ENCODE measurements around the gene C1orf116. TPM values are rescaled to one million over a fixed set of nuclear protein-coding genes. Genes with fewer than 3 reads are reported as not detected.
A peak's percentile ranks its signal among the peaks of the same experiment; 100 is the strongest.

C1orf116 gene
- total and polyA plus RNA-seq, 5 experiments from 2014 or later = 0.14 to 0.16 TPM; not detected in 3

- DNase-seq (no peak), ATAC-seq (no peak)
- Mint-ChIP-seq H3K9me3 (no peaks in the 10 kb centered on the region), H3K27ac (no peak overlapping the region), H3K4me3 (no peak overlapping the region), H3K4me1 (peaks cover 9 to 36% (median 30%) of the 10 kb centered on the region in 4 donors), H3K36me3 (peaks cover 0 to 13% (median 0%) of the 10 kb centered on the region in 3 donors), H3K27me3 (no peaks in the 10 kb centered on the region)
- POLR2A ChIA-PET = no interaction called here
These were observed 24.1 kb upstream of the C1orf116 start for GRCh38 chr1:207056673-207057072.

- H3K9me3 Mint-ChIP-seq = no peaks in the 10 kb centered on the region
- H3K27ac Mint-ChIP-seq = peak overlapping the region in 4 of 10 donors; percentile 35 to 86 (median 77)
These were observed 22.9 kb upstream of the C1orf116 start for GRCh38 chr1:207055386-207056001.

GRCh38 chr1:207054491-207054890 lies 21.9 kb upstream of the C1orf116 start:
- no peaks in the 10 kb centered on the region for H3K9me3 Mint-ChIP-seq
- H3K36me3 Mint-ChIP-seq = peaks cover 0 to 6% (median 0%) of the 10 kb centered on the region in 3 donors
- peak overlapping the region in 9 of 10 donors; percentile 29 to 100 (median 84) for H3K27ac Mint-ChIP-seq
- DNase-seq (no peak), ATAC-seq (no peak)
- POLR2A ChIA-PET = interaction anchor here (1.6 to 1.9 kb wide), 2 partner anchors 17 to 267 kb away, joined by 4 to 5 read pairs; partner anchors contain the start of gene CD55
- peaks cover 20 to 53% (median 44%) of the 10 kb centered on the region in 4 donors for H3K4me1 Mint-ChIP-seq
- H3K4me3 Mint-ChIP-seq = peak overlapping the region in 8 of 10 donors; percentile 81 to 100 (median 98)
- H3K27me3 Mint-ChIP-seq = no peaks in the 10 kb centered on the region

More at GRCh38 chr1:207055386-207056001, 22.9 kb upstream of the C1orf116 start:
- POLR2A ChIA-PET = interaction anchor here (1.6 to 1.9 kb wide), 2 partner anchors 16 to 266 kb away, joined by 4 to 5 read pairs; partner anchors contain the start of gene CD55
- no peak for ATAC-seq
- Mint-ChIP-seq H3K36me3 (peaks cover 0 to 5% (median 0%) of the 10 kb centered on the region in 3 donors), H3K4me1 (peaks cover 14 to 45% (median 38%) of the 10 kb centered on the region in 4 donors), H3K27me3 (no peaks in the 10 kb centered on the region), H3K4me3 (peak overlapping the region in 1 of 10 donors; percentile 99)
- no peak for DNase-seq

GRCh38 chr1:207052911-207053769 lies 20.6 kb upstream of the C1orf116 start, which contains the start of gene PFKFB2:
PFKFB2 (plus strand) TSS chr1:207053275; CDS start chr1:207054718, 1,443 bp downstream.
- H3K9me3 Mint-ChIP-seq = no peaks in the 10 kb centered on the region
- peak within 1 kb of the TSS; percentile 91 to 100 (median 98) for H3K4me3 Mint-ChIP-seq
- ATAC-seq (peak; percentile 88 to 90), DNase-seq (peak; percentile 90 to 97 (median 94))
- POLR2A ChIA-PET = interaction anchor here (0.7 to 1.9 kb wide), 10 partner anchors 11 to 443 kb away, joined by 3 to 14 read pairs (median 4); partner anchors contain the start of genes CD55, CR1 and FCMR
- H3K36me3 Mint-ChIP-seq = peaks cover 0 to 18% (median 0%) of the 10 kb centered on the region in 3 donors
- H3K27me3 Mint-ChIP-seq = no peaks in the 10 kb centered on the region
- H3K4me1 Mint-ChIP-seq = peaks cover 20 to 58% (median 51%) of the 10 kb centered on the region in 4 donors
- peak within 1 kb of the TSS; percentile 86 to 100 (median 98) for H3K27ac Mint-ChIP-seq

GRCh38 chr1:207051191-207051943 lies 18.8 kb upstream of the C1orf116 start, which contains the start of gene YOD1:
YOD1 (minus strand) TSS chr1:207051208; CDS start chr1:207051030, 178 bp downstream.
- ATAC-seq (no peak), DNase-seq (no peak)
- Mint-ChIP-seq H3K27ac (peak within 1 kb of the TSS; percentile 86 to 99 (median 98)), H3K27me3 (no peaks in the 10 kb centered on the region), H3K4me1 (peaks cover 20 to 76% (median 59%) of the 10 kb centered on the region in 4 donors), H3K9me3 (no peaks in the 10 kb centered on the region), H3K4me3 (peak within 1 kb of the TSS; percentile 91 to 100 (median 98)), H3K36me3 (peaks cover 0 to 33% (median 8%) of the 10 kb centered on the region in 3 donors)
- POLR2A ChIA-PET = interaction anchor here (1.9 kb wide), 1 partner anchor 19 kb away, joined by 5 read pairs; no protein-coding TSS in a partner anchor

GRCh38 chr1:207050480-207051190 lies 18.1 kb upstream of the C1orf116 start:
- POLR2A ChIA-PET = interaction anchor here (1.5 to 1.9 kb wide), 2 partner anchors 20 to 271 kb away, joined by 4 to 5 read pairs; partner anchors contain the start of gene CD55
- ATAC-seq = peak; percentile 48 to 53
- H3K4me3 Mint-ChIP-seq = peak overlapping the region; percentile 91 to 100 (median 97)

GRCh38 chr1:207049974-207050391 lies 17.4 kb upstream of the C1orf116 start:
- Mint-ChIP-seq H3K27me3 (no peaks in the 10 kb centered on the region), H3K36me3 (peaks cover 0 to 45% (median 14%) of the 10 kb centered on the region in 3 donors), H3K4me3 (peak overlapping the region; percentile 91 to 100 (median 97)), H3K4me1 (peaks cover 25 to 86% (median 68%) of the 10 kb centered on the region in 4 donors), H3K27ac (peak overlapping the region; percentile 86 to 99 (median 98)), H3K9me3 (no peaks in the 10 kb centered on the region)
- DNase-seq = peak in 9 of 10 donors; percentile 31 to 75 (median 53)
- ATAC-seq = peak; percentile 32 to 34
- POLR2A ChIA-PET = interaction anchor here (1.5 to 1.9 kb wide), 2 partner anchors 21 to 272 kb away, joined by 4 to 5 read pairs; partner anchors contain the start of gene CD55

More at GRCh38 chr1:207050480-207051190, 18.1 kb upstream of the C1orf116 start:
- DNase-seq = peak; percentile 78 to 95 (median 89)
- peaks cover 23 to 83% (median 65%) of the 10 kb centered on the region in 4 donors for H3K4me1 Mint-ChIP-seq
- H3K9me3 Mint-ChIP-seq = no peaks in the 10 kb centered on the region
- H3K36me3 Mint-ChIP-seq = peaks cover 0 to 40% (median 11%) of the 10 kb centered on the region in 3 donors
- H3K27me3 Mint-ChIP-seq = no peaks in the 10 kb centered on the region
- peak overlapping the region; percentile 86 to 99 (median 98) for H3K27ac Mint-ChIP-seq

GRCh38 chr1:207049514-207049913 lies 17.0 kb upstream of the C1orf116 start:
- H3K27me3 Mint-ChIP-seq = no peaks in the 10 kb centered on the region
- H3K4me3 Mint-ChIP-seq = peak overlapping the region; percentile 91 to 100 (median 97)
- H3K9me3 Mint-ChIP-seq = no peaks in the 10 kb centered on the region
- ATAC-seq (no peak), DNase-seq (no peak)
- H3K4me1 Mint-ChIP-seq = peaks cover 26 to 86% (median 70%) of the 10 kb centered on the region in 4 donors
- peak overlapping the region in 9 of 10 donors; percentile 86 to 99 (median 98) for H3K27ac Mint-ChIP-seq
- POLR2A ChIA-PET = interaction anchor here (1.5 to 1.9 kb wide), 2 partner anchors 21 to 272 kb away, joined by 4 to 5 read pairs; partner anchors contain the start of gene CD55
- peaks cover 0 to 50% (median 14%) of the 10 kb centered on the region in 3 donors for H3K36me3 Mint-ChIP-seq

- no peaks in the 10 kb centered on the region for H3K27me3 Mint-ChIP-seq
- H3K4me3 Mint-ChIP-seq = peak overlapping the region in 4 of 10 donors; percentile 91 to 97 (median 94)
- DNase-seq = no peak
- peaks cover 0 to 51% (median 14%) of the 10 kb centered on the region in 3 donors for H3K36me3 Mint-ChIP-seq
- no peak for ATAC-seq
- no peaks in the 10 kb centered on the region for H3K9me3 Mint-ChIP-seq
- H3K27ac Mint-ChIP-seq = peak overlapping the region in 6 of 10 donors; percentile 24 to 98 (median 90)
- H3K4me1 Mint-ChIP-seq = peaks cover 28 to 86% (median 70%) of the 10 kb centered on the region in 4 donors
- POLR2A ChIA-PET = interaction anchor here (1.9 kb wide), 1 partner anchor 22 kb away, joined by 5 read pairs; no protein-coding TSS in a partner anchor
These were observed 16.5 kb upstream of the C1orf116 start for GRCh38 chr1:207049054-207049453.

- Mint-ChIP-seq H3K4me3 (peak overlapping the region in 1 of 10 donors; percentile 24), H3K9me3 (no peaks in the 10 kb centered on the region), H3K27me3 (no peaks in the 10 kb centered on the region), H3K4me1 (peaks cover 28 to 87% (median 68%) of the 10 kb centered on the region in 4 donors), H3K36me3 (peaks cover 0 to 60% (median 14%) of the 10 kb centered on the region in 3 donors), H3K27ac (no peak overlapping the region)
- DNase-seq = no peak
- POLR2A ChIA-PET = interaction anchor here (0.6 kb wide), 1 partner anchor 264 kb away, joined by 3 read pairs; no protein-coding TSS in a partner anchor
- ATAC-seq = no peak
These were observed 15.5 kb upstream of the C1orf116 start for GRCh38 chr1:207048041-207048440.
